ENCODE results near the gene CAST.

- TF ChIP-seq CTCF (IDR thresholded peaks at IDR 0.05; ENCODE audit: borderline replicate concordance, extremely low read depth, low read length, poor library complexity, severe bottlenecking): no peak
- no peak for TF ChIP-seq EZH2 (IDR thresholded peaks at IDR 0.05; ENCODE audit: borderline replicate concordance, low read depth, low read length, severe bottlenecking)
Observed at GRCh38 chr5:96780626-96781025, 118.5 kb downstream of the CAST start.

Data from DND-41 (cell line).